Measurements from ENCODE around the gene SUSD5. TPM values are rescaled to one million over a fixed set of nuclear protein-coding genes. Genes with fewer than 3 reads are reported as not detected.
"Not testable (repeated sequence)": the region's sequence is repeated elsewhere in the genome, so short reads cannot be mapped to it uniquely, and the experiment has no call there.

Gene SUSD5
- total RNA-seq, 1 donor from 2014 or later = 2.1 TPM

- DNase-seq (ENCODE audit: low spot score) = no peak
Observed at GRCh38 chr3:33152363-33153360, 65.9 kb downstream of the SUSD5 start.

GRCh38 chr3:33149342-33149741 is 69.3 kb downstream of the SUSD5 start:
- no peak for DNase-seq (ENCODE audit: low spot score)

GRCh38 chr3:33146791-33147445 is 71.7 kb downstream of the SUSD5 start:
- DNase-seq (ENCODE audit: low spot score) = no peak

- no peak for DNase-seq (ENCODE audit: low spot score)
Observed at GRCh38 chr3:33145901-33146580, 72.6 kb downstream of the SUSD5 start.

GRCh38 chr3:33145221-33145900 is 73.2 kb downstream of the SUSD5 start:
- DNase-seq (ENCODE audit: low spot score) = no peak

- no peak for DNase-seq (ENCODE audit: low spot score)
Observed at GRCh38 chr3:33144433-33144832, 74.2 kb downstream of the SUSD5 start.

GRCh38 chr3:33141006-33141405 is 77.6 kb downstream of the SUSD5 start:
- DNase-seq (ENCODE audit: low spot score) = no peak

GRCh38 chr3:33139996-33140395 is 78.6 kb downstream of the SUSD5 start:
- DNase-seq (ENCODE audit: low spot score) = no peak

GRCh38 chr3:33139006-33139623 is 79.5 kb downstream of the SUSD5 start:
- not testable (repeated sequence) for DNase-seq (ENCODE audit: low spot score)

- no peak for DNase-seq (ENCODE audit: low spot score)
Observed at GRCh38 chr3:33137691-33138090, 80.9 kb downstream of the SUSD5 start.

- no peak for DNase-seq (ENCODE audit: low spot score)
Observed at GRCh38 chr3:33134026-33134625, 84.5 kb downstream of the SUSD5 start.

GRCh38 chr3:33132019-33132360 is 86.6 kb downstream of the SUSD5 start:
- DNase-seq (ENCODE audit: low spot score) = no peak

- no peak for DNase-seq (ENCODE audit: low spot score)
Observed at GRCh38 chr3:33131331-33132018, 87.1 kb downstream of the SUSD5 start.

GRCh38 chr3:33130144-33130543 is 88.5 kb downstream of the SUSD5 start:
- DNase-seq (ENCODE audit: low spot score) = no peak

GRCh38 chr3:33128706-33129105 is 89.9 kb downstream of the SUSD5 start:
- DNase-seq (ENCODE audit: low spot score) = no peak

GRCh38 chr3:33125840-33126239 is 92.8 kb downstream of the SUSD5 start:
- no peak for DNase-seq (ENCODE audit: low spot score)

- no peak for DNase-seq (ENCODE audit: low spot score)
Observed at GRCh38 chr3:33124638-33125037, 94.0 kb downstream of the SUSD5 start.

GRCh38 chr3:33122991-33123390 is 95.6 kb downstream of the SUSD5 start:
- no peak for DNase-seq (ENCODE audit: low spot score)

GRCh38 chr3:33119891-33120290 is 98.7 kb downstream of the SUSD5 start:
- no peak for DNase-seq (ENCODE audit: low spot score)

- no peak for DNase-seq (ENCODE audit: low spot score)
Observed at GRCh38 chr3:33117461-33117860, 101.1 kb downstream of the SUSD5 start.

Measured in ureter (tissue), 1 donor.